Liver (tissue), 9 donors: ENCODE data around the gene HTRA1. TPM values are rescaled to one million over a fixed set of nuclear protein-coding genes. Genes with fewer than 3 reads are reported as not detected.

Experiments
- DNase-seq: peaks from one replicate; pipeline ENCODE4 v3.0.0-alpha.2; 2017; ENCODE audit warnings: low spot score
- H3K27ac ChIP-seq, 2 donors: one replicate each; pipeline ENCODE4 v1.7.0; 2013; ENCODE audit warnings: inconsistent platforms in 2 of 2, low read length in 2 of 2, control low read depth in 1 of 2, low read depth in 1 of 2, mild to moderate bottlenecking in 1 of 2
- H3K27me3 ChIP-seq, 4 donors: one replicate each; pipeline versions ENCODE4 v1.6.1 to v1.7.0; 2013; ENCODE audit warnings: low read length in 3 of 4, inconsistent platforms in 1 of 4, mild to moderate bottlenecking in 1 of 4, moderate library complexity in 1 of 4; ENCODE audit not compliant: control insufficient read depth in 4 of 4, insufficient read depth in 4 of 4
- H3K36me3 ChIP-seq, 4 donors: one replicate each; pipeline versions ENCODE4 v1.6.1 to v1.7.0; 2013; ENCODE audit warnings: low read length in 3 of 4, mild to moderate bottlenecking in 3 of 4, low read depth in 1 of 4, moderate library complexity in 1 of 4; ENCODE audit not compliant: control insufficient read depth in 4 of 4, insufficient read depth in 3 of 4
- H3K4me1 ChIP-seq, 4 donors: one replicate each; pipeline versions ENCODE4 v1.6.1 to v1.7.0; 2013; ENCODE audit warnings: low read length in 3 of 4, mild to moderate bottlenecking in 3 of 4, moderate library complexity in 1 of 4; ENCODE audit not compliant: control insufficient read depth in 4 of 4, insufficient read depth in 4 of 4
- H3K4me3 ChIP-seq, 3 donors: one replicate each; pipeline versions ENCODE4 v1.6.1 to v1.7.0; 2013; ENCODE audit warnings: low read length in 3 of 3, control low read depth in 1 of 3, low read depth in 1 of 3, mild to moderate bottlenecking in 1 of 3
- H3K9ac ChIP-seq, 2 donors: one replicate each; pipeline ENCODE4 v1.7.0; 2013; ENCODE audit warnings: low read length in 2 of 2, mild to moderate bottlenecking in 2 of 2, moderate library complexity in 2 of 2, control low read depth in 1 of 2, low read depth in 1 of 2
- H3K9me3 ChIP-seq, 4 donors: one replicate each; pipeline versions ENCODE4 v1.6.1 to v1.7.0; 2013; ENCODE audit warnings: low read length in 3 of 4; ENCODE audit not compliant: control insufficient read depth in 4 of 4
- ATF3 ChIP-seq: IDR thresholded peaks from 2 replicates; pipeline ENCODE4 v1.6.1; 2016; ENCODE audit warnings: antibody characterized with exemption
- CTCF ChIP-seq: fragments of 150-350 bp; IDR thresholded peaks from 2 replicates; pipeline ENCODE4 v1.5.1; 2017; ENCODE audit warnings: improper control_type of control experiment, low read depth, low read length; ENCODE audit not compliant: missing input control
- EGR1 ChIP-seq, 2 donors: IDR thresholded peaks; 2 replicates each; pipeline ENCODE4 v1.6.1; 2016 to 2018; ENCODE audit warnings: antibody characterized with exemption in 2 of 2, low read depth in 2 of 2
- FOXA1 ChIP-seq: IDR thresholded peaks from 2 replicates; pipeline ENCODE4 v1.6.1; 2016; ENCODE audit warnings: antibody characterized with exemption
- FOXA2 ChIP-seq: IDR thresholded peaks from 2 replicates; pipeline ENCODE4 v1.6.1; 2016; ENCODE audit warnings: antibody characterized with exemption
- GABPA ChIP-seq, 2 donors: IDR thresholded peaks in 1 of 2; conservative IDR thresholded peaks in 1 of 2; 2 replicates each; pipeline ENCODE4 v1.6.1; 2016; ENCODE audit warnings: antibody characterized with exemption in 2 of 2, mild to moderate bottlenecking in 1 of 2, moderate library complexity in 1 of 2
- HNF4A ChIP-seq, 2 donors: conservative IDR thresholded peaks; 2 replicates each; pipeline ENCODE4 v1.6.1; 2016; ENCODE audit warnings: antibody characterized with exemption in 2 of 2, mild to moderate bottlenecking in 2 of 2
- HNF4G ChIP-seq: IDR thresholded peaks from 2 replicates; pipeline ENCODE4 v1.6.1; 2016; ENCODE audit warnings: antibody characterized with exemption
- JUND ChIP-seq, 2 donors: IDR thresholded peaks; 2 replicates each; pipeline ENCODE4 v1.6.1; 2016; ENCODE audit warnings: antibody characterized with exemption in 2 of 2
- MAX ChIP-seq: IDR thresholded peaks from 2 replicates; pipeline ENCODE4 v1.6.1; 2016; ENCODE audit warnings: antibody characterized with exemption
- NR2F2 ChIP-seq: IDR thresholded peaks from 2 replicates; pipeline ENCODE4 v1.6.1; 2016; ENCODE audit warnings: antibody characterized with exemption
- RAD21 ChIP-seq, 2 donors: IDR thresholded peaks; 2 replicates each; pipeline ENCODE4 v1.6.1; 2016; ENCODE audit warnings: antibody characterized with exemption in 2 of 2, mild to moderate bottlenecking in 2 of 2
- REST ChIP-seq: IDR thresholded peaks from 2 replicates; pipeline ENCODE4 v1.6.1; 2016; ENCODE audit warnings: antibody characterized with exemption, mild to moderate bottlenecking
- RXRA ChIP-seq, 2 donors: IDR thresholded peaks; 2 replicates each; pipeline ENCODE4 v1.6.1; 2017 to 2018; ENCODE audit warnings: antibody characterized with exemption in 2 of 2, mild to moderate bottlenecking in 1 of 2
- SP1 ChIP-seq: IDR thresholded peaks from 2 replicates; pipeline ENCODE4 v1.6.1; 2018; ENCODE audit warnings: antibody characterized with exemption, mild to moderate bottlenecking
- TAF1 ChIP-seq: conservative IDR thresholded peaks from 2 replicates; pipeline ENCODE4 v1.6.1; 2016; ENCODE audit warnings: antibody characterized with exemption, mild to moderate bottlenecking
- YY1 ChIP-seq: IDR thresholded peaks from 2 replicates; pipeline ENCODE4 v1.6.1; 2016; ENCODE audit warnings: antibody characterized with exemption, mild to moderate bottlenecking
- ZBTB33 ChIP-seq: IDR thresholded peaks from 2 replicates; pipeline ENCODE4 v1.6.1; 2016; ENCODE audit warnings: antibody characterized with exemption
- WGBS: extraction: QIAGEN DNeasy Blood & Tissue Kit; methylation state at CpG from one replicate; pipeline ENCODE4 v1.1.7; 2013; 5-methylcytosine and 5-hydroxymethylcytosine counted together
- polyA plus RNA-seq, 2 donors: library from polyadenylated mRNA; stranded (reverse) in 1 of 2; unstranded in 1 of 2; fragments of 200-250 nt in 1 of 2; fragments of >200 nt in 1 of 2; fragmentation: Nextera tagmentation in 1 of 2; extraction: Ambion mirVana in 1 of 2; gene quantifications; one replicate each; pipeline versions ENCODE4 v1.2.1 to v1.2.3, GENCODE V29; 2013 to 2015
- total RNA-seq, 2 donors: library from RNA; depleted of rRNA; stranded (reverse); fragments of >200 nt; gene quantifications; one replicate each; pipeline ENCODE4 v1.2.3, GENCODE V29; 2014
- donor health status: healthy.
- donor health status: healthy.
- donor health status: healthy.
- donor health status: healthy.
- donor health status: healthy.

HTRA1 gene
- total and polyA plus RNA-seq, 4 donors = 4.3 to 289 (median 72.1) TPM

- TF ChIP-seq CTCF (no peak), JUND (IDR thresholded peaks at IDR 0.05) (no peak), FOXA2 (no peak), YY1 (no peak), ATF3 (no peak), SP1 (no peak), EGR1 (IDR thresholded peaks at IDR 0.05; ENCODE audit: low read depth in 2 of 2) (no peak)
These were observed 28.9 kb downstream of the HTRA1 start (continued) for GRCh38 chr10:122490268-122490667.

GRCh38 chr10:122490786-122491680, 29.7 kb downstream of the HTRA1 start:
- Histone ChIP-seq H3K36me3 (peaks cover 0 to 13% (median 4%) of the 10 kb centered on the region in 4 donors), H3K4me1 (no peaks in the 10 kb centered on the region), H3K27ac (no peak overlapping the region), H3K27me3 (no peaks in the 10 kb centered on the region), H3K4me3 (no peak overlapping the region), H3K9ac (no peak overlapping the region), H3K9me3 (no peaks in the 10 kb centered on the region)
- no peak for DNase-seq
- no peak for TF ChIP-seq FOXA2
- no peak for TF ChIP-seq SP1
- TF ChIP-seq CTCF = no peak
- no peak for TF ChIP-seq HNF4G
- no peak for TF ChIP-seq JUND (IDR thresholded peaks at IDR 0.05)
- no peak for TF ChIP-seq RXRA (IDR thresholded peaks at IDR 0.05)
- no peak for TF ChIP-seq ATF3
- TF ChIP-seq EGR1 (IDR thresholded peaks at IDR 0.05; ENCODE audit: low read depth in 2 of 2) = no peak
- no peak for TF ChIP-seq RAD21 (IDR thresholded peaks at IDR 0.05)
- no peak for TF ChIP-seq REST
- TF ChIP-seq HNF4A (conservative IDR thresholded peaks at IDR 0.05) = no peak
- TF ChIP-seq MAX = no peak
- TF ChIP-seq ZBTB33 = no peak
- no peak for TF ChIP-seq NR2F2
- TF ChIP-seq GABPA (IDR thresholded peaks at IDR 0.05 in 1 of 2, conservative IDR thresholded peaks at IDR 0.05 in 1 of 2) = no peak
- no peak for TF ChIP-seq TAF1
- TF ChIP-seq FOXA1 = no peak
- no peak for TF ChIP-seq YY1
- WGBS = 93% methylated on average over 26 of the region's 26 CpGs
